Measurements from ENCODE around the gene PSMG3. TPM values are rescaled to one million over a fixed set of nuclear protein-coding genes. Genes with fewer than 3 reads are reported as not detected.

Gene PSMG3
- total and polyA plus RNA-seq, 2 donors (not counting 3 experiments of a cell fraction or from before 2014, with no cell fraction given): 25.5 to 49.7 TPM

DNA sequence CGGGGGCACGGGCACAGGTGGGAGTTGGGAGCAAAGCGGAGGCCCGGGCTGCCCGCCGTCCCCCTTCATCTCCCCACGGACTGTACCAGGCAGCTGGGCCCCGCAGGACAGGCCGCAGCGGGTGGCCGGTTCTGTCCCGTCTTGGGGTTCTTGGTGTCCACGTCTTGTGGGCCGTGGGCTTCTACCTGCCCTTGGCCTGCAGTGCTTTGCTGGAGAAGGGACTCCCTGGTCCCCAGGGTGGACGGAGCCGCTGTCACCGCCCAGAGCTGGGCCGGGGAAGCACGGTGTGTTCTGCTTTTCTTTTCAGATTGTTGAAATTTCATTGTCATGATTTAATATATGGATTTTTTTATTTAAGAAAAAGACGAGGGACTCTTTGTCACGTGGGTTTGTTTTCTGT, 27.5 kb downstream of the PSMG3 start:
- DNase-seq (ENCODE audit: low read depth, low spot score) (no peak), FAIRE-seq (no peak)
- no peaks in the 10 kb centered on the region for H3K9me1 ChIP-seq (replicated peaks; ENCODE audit: control insufficient read depth, extremely low read depth, insufficient read depth, low read length)
- intact Hi-C loops (cut with micrococcal nuclease): no loop called here
- H4K20me1 ChIP-seq (replicated peaks; ENCODE audit: control insufficient read depth, extremely low read depth, insufficient read depth, low read length): no peaks in the 10 kb centered on the region
- TF ChIP-seq POLR2AphosphoS5 (IDR thresholded peaks at IDR 0.05; ENCODE audit: insufficient read depth, low read depth, low read length) (no peak), EZH2 (IDR thresholded peaks at IDR 0.05; ENCODE audit: borderline replicate concordance, low read depth, low read length, severe bottlenecking) (no peak), GATA2 (IDR thresholded peaks at IDR 0.05; ENCODE audit: insufficient read depth, insufficient read length, low read depth, low read length) (no peak), FOS (IDR thresholded peaks at IDR 0.05; ENCODE audit: borderline replicate concordance, insufficient read depth, low read length) (no peak), POLR2A (IDR thresholded peaks at IDR 0.05; ENCODE audit: low read depth, low read length) (no peak), MYC (IDR thresholded peaks at IDR 0.05; ENCODE audit: low read depth, low read length) (no peak), JUN (IDR thresholded peaks at IDR 0.05; ENCODE audit: borderline replicate concordance, insufficient read depth, insufficient read length, low read depth) (no peak)
- TF ChIP-seq, protein P1, sequence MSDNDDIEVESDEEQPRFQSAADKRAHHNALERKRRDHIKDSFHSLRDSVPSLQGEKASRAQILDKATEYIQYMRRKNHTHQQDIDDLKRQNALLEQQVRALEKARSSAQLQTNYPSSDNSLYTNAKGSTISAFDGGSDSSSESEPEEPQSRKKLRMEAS (IDR thresholded peaks at IDR 0.05; ENCODE audit: insufficient read depth, insufficient read length): no peak
- TF ChIP-seq, protein P2, sequence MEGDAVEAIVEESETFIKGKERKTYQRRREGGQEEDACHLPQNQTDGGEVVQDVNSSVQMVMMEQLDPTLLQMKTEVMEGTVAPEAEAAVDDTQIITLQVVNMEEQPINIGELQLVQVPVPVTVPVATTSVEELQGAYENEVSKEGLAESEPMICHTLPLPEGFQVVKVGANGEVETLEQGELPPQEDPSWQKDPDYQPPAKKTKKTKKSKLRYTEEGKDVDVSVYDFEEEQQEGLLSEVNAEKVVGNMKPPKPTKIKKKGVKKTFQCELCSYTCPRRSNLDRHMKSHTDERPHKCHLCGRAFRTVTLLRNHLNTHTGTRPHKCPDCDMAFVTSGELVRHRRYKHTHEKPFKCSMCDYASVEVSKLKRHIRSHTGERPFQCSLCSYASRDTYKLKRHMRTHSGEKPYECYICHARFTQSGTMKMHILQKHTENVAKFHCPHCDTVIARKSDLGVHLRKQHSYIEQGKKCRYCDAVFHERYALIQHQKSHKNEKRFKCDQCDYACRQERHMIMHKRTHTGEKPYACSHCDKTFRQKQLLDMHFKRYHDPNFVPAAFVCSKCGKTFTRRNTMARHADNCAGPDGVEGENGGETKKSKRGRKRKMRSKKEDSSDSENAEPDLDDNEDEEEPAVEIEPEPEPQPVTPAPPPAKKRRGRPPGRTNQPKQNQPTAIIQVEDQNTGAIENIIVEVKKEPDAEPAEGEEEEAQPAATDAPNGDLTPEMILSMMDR (IDR thresholded peaks at IDR 0.05; ENCODE audit: extremely low read depth in 1 of 2, insufficient read depth in 1 of 2, low read depth in 1 of 2, low read length in 2 of 2): no peak
- BruUV-seq (replicated peaks): TSS peak; percentile 2
- H3K4me1 ChIP-seq (ENCODE audit: control insufficient read depth, extremely low read depth, insufficient read depth, low read length): peaks cover 13% of the 10 kb centered on the region
- no peak overlapping the region for H3K4me2 ChIP-seq (ENCODE audit: insufficient read depth, low read length)
- H3K36me3 ChIP-seq (ENCODE audit: control insufficient read depth in 2 of 2, extremely low read depth in 1 of 2, insufficient read depth in 2 of 2, low read length in 2 of 2): peaks cover 8 to 27% of the 10 kb centered on the region in 2 experiments
- H2AFZ ChIP-seq (ENCODE audit: low read depth, low read length): no peak overlapping the region
- H3K27me3 ChIP-seq (ENCODE audit: control insufficient read depth in 2 of 2, insufficient read depth in 2 of 2, low read length in 2 of 2): no peaks in the 10 kb centered on the region
- H3K27ac ChIP-seq (ENCODE audit: insufficient read depth, low read depth, low read length): no peak overlapping the region
- CTCF ChIA-PET: no interaction called here
- no peak overlapping the region for H3K4me3 ChIP-seq (replicated peaks in 1 of 3; ENCODE audit: insufficient read depth in 1 of 3, low read depth in 1 of 3, low read length in 3 of 3)
- H3K9ac ChIP-seq (replicated peaks; ENCODE audit: extremely low read depth, insufficient read depth, low read length): no peak overlapping the region
- dilution Hi-C loops (cut with MboI; ENCODE audit: extremely low pct_ligation_motif_present, low sequenced_read_pairs): no loop called here
- POLR2A ChIA-PET: no interaction called here
- peaks cover 17% of the 10 kb centered on the region for H3K79me2 ChIP-seq (ENCODE audit: control insufficient read depth, insufficient read depth, low read length)
- no peaks in the 10 kb centered on the region for H3K9me3 ChIP-seq (replicated peaks; ENCODE audit: control insufficient read depth, insufficient read depth, low read length)
